IMR-90 (cell line): ENCODE measurements around the gene NAV1. TPM values are rescaled to one million over a fixed set of nuclear protein-coding genes. Genes with fewer than 3 reads are reported as not detected.

Source experiments
- ATAC-seq: fragments of 200-7000 bp; cut with Tn5 transposase; 2 replicates; pipeline ENCODE4 v1.9.1; 2020; ENCODE audit warnings: low read depth, mild to moderate bottlenecking, moderate library complexity
- BruUV-seq: library from RNA; stranded (reverse); fragments of 400-500 nt; replicated peaks from 2 replicates; lab custom pipeline; 2021; lab: Mats Ljungman, UMichigan
- CTCF ChIA-PET: fragments of 300-600 bp; formaldehyde crosslinking; extraction: SDS; loops from one replicate; lab custom pipeline; 2021; ENCODE audit warnings: antibody characterized with exemption; lab: Yijun Ruan, JAX
- POLR2A ChIA-PET: fragments of 300-600 bp; sonication (Branson Sonifier 250); formaldehyde crosslinking; loops from one replicate; lab custom pipeline; 2022; ENCODE audit warnings: antibody characterized with exemption; ENCODE audit not compliant: unreplicated experiment; lab: Charles Lee
- DNase-seq: peaks from one replicate; pipeline ENCODE4 v3.0.0; 2013
- H2AFZ ChIP-seq: replicated peaks from 2 replicates; pipeline ENCODE3; 2013; ENCODE audit warnings: low read length, mild to moderate bottlenecking; ENCODE audit not compliant: poor library complexity
- H2AK5ac ChIP-seq: 2 replicates; pipeline ENCODE4 v1.6.1; 2013; ENCODE audit warnings: low read depth, low read length, inconsistent platforms
- H2AK9ac ChIP-seq: replicated peaks from 2 replicates; pipeline ENCODE3; 2013; ENCODE audit warnings: mild to moderate bottlenecking, low read depth, low read length, moderate library complexity; ENCODE audit not compliant: poor library complexity
- H2BK120ac ChIP-seq: 2 replicates; pipeline ENCODE4 v1.6.1; 2013; ENCODE audit warnings: low read depth, low read length, inconsistent platforms
- H2BK15ac ChIP-seq: 3 replicates; pipeline ENCODE4 v1.6.1; 2013; ENCODE audit warnings: low read depth, low read length, inconsistent platforms
- H2BK20ac ChIP-seq: 2 replicates; pipeline ENCODE4 v1.6.1; 2013; ENCODE audit warnings: low read depth, mild to moderate bottlenecking, inconsistent platforms, low read length, moderate library complexity
- H2BK5ac ChIP-seq: 2 replicates; pipeline ENCODE4 v1.6.1; 2013; ENCODE audit warnings: mild to moderate bottlenecking, low read depth, low read length, inconsistent platforms; ENCODE audit not compliant: poor library complexity, severe bottlenecking
- H3K14ac ChIP-seq: replicated peaks from 2 replicates; pipeline ENCODE4 v1.6.1; 2013; ENCODE audit warnings: low read depth, low read length, inconsistent platforms
- H3K18ac ChIP-seq: 2 replicates; pipeline ENCODE4 v1.6.1; 2013; ENCODE audit warnings: low read depth, low read length, control low read depth
- H3K23ac ChIP-seq: 2 replicates; pipeline ENCODE4 v1.6.1; 2013; ENCODE audit warnings: low read depth, low read length, inconsistent platforms
- H3K27ac ChIP-seq: 2 replicates; pipeline ENCODE4 v1.5.1; 2013; ENCODE audit warnings: mild to moderate bottlenecking, control low read depth, low read length; ENCODE audit not compliant: insufficient read depth
- H3K27me3 ChIP-seq: 2 replicates; pipeline ENCODE4 v1.6.1; 2013; ENCODE audit warnings: low read length; ENCODE audit not compliant: control insufficient read depth, insufficient read depth
- H3K36me3 ChIP-seq: 2 replicates; pipeline ENCODE4 v1.6.1; 2013; ENCODE audit warnings: low read length, mixed read lengths; ENCODE audit not compliant: control insufficient read depth, insufficient read depth
- H3K4ac ChIP-seq: 2 replicates; pipeline ENCODE4 v1.6.1; 2013; ENCODE audit warnings: low read depth, low read length, inconsistent platforms
- H3K4me1 ChIP-seq: 2 replicates; pipeline ENCODE4 v1.6.1; 2013; ENCODE audit warnings: low read length, mixed read lengths; ENCODE audit not compliant: control insufficient read depth, insufficient read depth
- H3K4me2 ChIP-seq: 2 replicates; pipeline ENCODE4 v1.6.1; 2013; ENCODE audit warnings: low read depth, mild to moderate bottlenecking, control low read depth, low read length, moderate library complexity
- H3K4me3 ChIP-seq: 2 replicates; pipeline ENCODE4 v1.5.1; 2013; ENCODE audit warnings: low read depth, mild to moderate bottlenecking, control low read depth, low read length, moderate library complexity; ENCODE audit not compliant: insufficient read depth
- H3K56ac ChIP-seq: 2 replicates; pipeline ENCODE4 v1.6.1; 2013; ENCODE audit warnings: low read length, inconsistent platforms; ENCODE audit not compliant: insufficient read depth; ENCODE audit errors: extremely low read depth
- H3K79me1 ChIP-seq, 2 experiments: 2 replicates each; pipeline ENCODE4 v1.6.1; 2013; ENCODE audit warnings: low read length in 2 of 2, inconsistent platforms in 1 of 2, low read depth in 1 of 2
- H3K9ac ChIP-seq: 2 replicates; pipeline ENCODE4 v1.6.1; 2013; ENCODE audit warnings: low read depth, low read length, control low read depth
- H3K9me1 ChIP-seq: 2 replicates; pipeline ENCODE4 v1.6.1; 2013; ENCODE audit warnings: low read length, inconsistent platforms; ENCODE audit not compliant: insufficient read depth
- H3K9me3 ChIP-seq: 2 replicates; pipeline ENCODE4 v1.6.1; 2013; ENCODE audit warnings: low read length; ENCODE audit not compliant: control insufficient read depth, insufficient read depth
- H4K20me1 ChIP-seq: 2 replicates; pipeline ENCODE4 v1.6.1; 2013; ENCODE audit warnings: low read length, inconsistent platforms; ENCODE audit not compliant: insufficient read depth
- H4K5ac ChIP-seq: 2 replicates; pipeline ENCODE4 v1.6.1; 2013; ENCODE audit warnings: mild to moderate bottlenecking, low read depth, low read length, control low read depth
- H4K8ac ChIP-seq, 2 experiments: 2 replicates each; pipeline ENCODE4 v1.6.1; 2013; ENCODE audit warnings: low read depth in 2 of 2, low read length in 2 of 2, control low read depth in 1 of 2, inconsistent platforms in 1 of 2
- H4K91ac ChIP-seq: 2 replicates; pipeline ENCODE4 v1.6.1; 2013; ENCODE audit warnings: low read depth, low read length, inconsistent platforms; ENCODE audit not compliant: insufficient read depth
- BHLHE40 ChIP-seq: fragments of 150-350 bp; IDR thresholded peaks from 2 replicates; pipeline ENCODE4 v1.6.1; 2016; ENCODE audit warnings: mild to moderate bottlenecking, low read depth, low read length
- CEBPB ChIP-seq: IDR thresholded peaks from 2 replicates; pipeline ENCODE4 v1.6.1; 2012; ENCODE audit warnings: low read depth, low read length, improper control_type of control experiment
- CHD1 ChIP-seq: IDR thresholded peaks from 2 replicates; pipeline ENCODE4 v1.6.1; 2012; ENCODE audit warnings: low read depth, low read length, improper control_type of control experiment
- ELK1 ChIP-seq: fragments of 150-350 bp; IDR thresholded peaks from 2 replicates; pipeline ENCODE4 v1.6.1; 2016; ENCODE audit warnings: low read depth, mild to moderate bottlenecking, low read length, moderate library complexity, borderline replicate concordance
- FOS ChIP-seq: fragments of 150-350 bp; IDR thresholded peaks from 2 replicates; pipeline ENCODE4 v1.6.1; 2016; ENCODE audit warnings: low read depth, low read length
- MAFK ChIP-seq: IDR thresholded peaks from 2 replicates; pipeline ENCODE4 v1.6.1; 2012; ENCODE audit warnings: low read depth, low read length, improper control_type of control experiment
- MAZ ChIP-seq: IDR thresholded peaks from 2 replicates; pipeline ENCODE4 v1.6.1; 2012; ENCODE audit warnings: low read depth, mild to moderate bottlenecking, low read length, improper control_type of control experiment, moderate library complexity, borderline replicate concordance
- NFE2L2 ChIP-seq: fragments of 150-350 bp; IDR thresholded peaks from 2 replicates; pipeline ENCODE4 v1.6.1; 2016; ENCODE audit warnings: low read depth, mild to moderate bottlenecking, low read length
- POLR2A ChIP-seq: IDR thresholded peaks from 2 replicates; pipeline ENCODE4 v1.6.1; 2012; ENCODE audit warnings: mild to moderate bottlenecking, low read depth, low read length
- RAD21 ChIP-seq: IDR thresholded peaks from 2 replicates; pipeline ENCODE4 v1.6.1; 2012; ENCODE audit warnings: low read length, improper control_type of control experiment
- RCOR1 ChIP-seq: IDR thresholded peaks from 2 replicates; pipeline ENCODE4 v1.6.1; 2012; ENCODE audit warnings: mild to moderate bottlenecking, low read length, improper control_type of control experiment; ENCODE audit not compliant: insufficient replicate concordance
- RFX5 ChIP-seq: IDR thresholded peaks from 2 replicates; pipeline ENCODE4 v1.8.0; 2012; ENCODE audit warnings: low read depth, mild to moderate bottlenecking, low read length, moderate library complexity
- SMC3 ChIP-seq: fragments of 150-350 bp; IDR thresholded peaks from 2 replicates; pipeline ENCODE4 v1.6.1; 2016; ENCODE audit warnings: low read depth, mild to moderate bottlenecking, antibody characterized with exemption, low read length, moderate library complexity
- whole genome bisulfite sequencing, 2 experiments: methylation state at CpG; one replicate each; pipeline versions ENCODE4 v1.1.5 to v1.1.7; 2013; ENCODE audit warnings: missing lambda C conversion rate in 2 of 2; ENCODE audit not compliant: insufficient read length in 1 of 2; ENCODE audit errors: extremely low coverage in 2 of 2; 5-methylcytosine and 5-hydroxymethylcytosine counted together
- dilution Hi-C: fragments of 300-500 bp; cut with HindIII; formaldehyde crosslinking; loops from one replicate; pipeline ENCODE4 v1.14.3; 2018; ENCODE audit warnings: low sequenced_read_pairs; ENCODE audit not compliant: unreplicated experiment
- in situ Hi-C: fragments of 300-500 bp; cut with MboI; formaldehyde crosslinking; loops from 3 replicates; pipeline ENCODE4 v1.14.3; 2019; ENCODE audit warnings: low sequenced_read_pairs, inconsistent platforms, mixed read lengths
- intact Hi-C: fragments of 100-400 bp; cut with micrococcal nuclease; formaldehyde crosslinking; loops from 2 replicates; pipeline ENCODE4 v1.10.0; 2022
- polyA plus RNA-seq, 3 experiments: library from polyadenylated mRNA; depleted of rRNA; stranded (reverse); fragments of >200 nt; gene quantifications; 2 replicates each; pipeline ENCODE4 v1.2.3, GENCODE V29; 2012; ENCODE audit warnings: low replicate concordance in 1 of 3
- total RNA-seq: library from RNA; depleted of rRNA; stranded (reverse); fragments of >200 nt; gene quantifications from 2 replicates; pipeline ENCODE4 v1.2.3, GENCODE V29; 2012
- TF ChIP-seq, protein P1 (sequence below): conservative IDR thresholded peaks from 2 replicates; pipeline ENCODE4 v1.5.1; 2012; ENCODE audit warnings: mild to moderate bottlenecking, low read depth, low read length, improper control_type of control experiment
- TF ChIP-seq, protein P2 (sequence below): fragments of 150-350 bp; IDR thresholded peaks from 2 replicates; pipeline ENCODE4 v1.6.1; 2017; ENCODE audit warnings: mild to moderate bottlenecking, antibody characterized with exemption, low read length, low read depth

The NAV1 gene
- total and polyA plus RNA-seq, 2 of the 4 experiments (the other 2 are of a cell fraction), result 14.0 to 23.1 TPM

GRCh38 chr1:201501812-201502510 lies 37.0 kb upstream of the NAV1 start:
- Histone ChIP-seq H3K9me3 (no peaks in the 10 kb centered on the region), H3K9ac (peak overlapping the region; percentile 82), H3K4me2 (peak overlapping the region; percentile 19), H3K18ac (peak overlapping the region; percentile 86), H3K79me1 (peaks cover 0 to 54% of the 10 kb centered on the region in 2 experiments; a peak in 2 of 4 replicates), H4K91ac (peak overlapping the region; percentile 84), H2AK5ac (peak overlapping the region; percentile 88), H3K36me3 (peaks cover 41% of the 10 kb centered on the region), H3K4me3 (no peak overlapping the region), H2BK15ac (peak overlapping the region; percentile 62), H3K9me1 (peaks cover 47% of the 10 kb centered on the region), H3K23ac (peak overlapping the region; percentile 90; the same call in 1 of the 2 replicates), H4K20me1 (peaks cover 64% of the 10 kb centered on the region), H4K8ac (peak overlapping the region; percentile 48 to 80), H3K27ac (peak overlapping the region; percentile 94), H2BK120ac (peak overlapping the region; percentile 86), H3K27me3 (no peaks in the 10 kb centered on the region), H2BK5ac (peak overlapping the region; percentile 83), H3K14ac (peak overlapping the region; percentile 96), H2AK9ac (peak overlapping the region; percentile 6), H2AFZ (no peak overlapping the region), H2BK20ac (peak overlapping the region; percentile 73), H3K56ac (peak overlapping the region; percentile 16; the same call in 1 of the 2 replicates), H4K5ac (peak overlapping the region; percentile 58), H3K4ac (peak overlapping the region; percentile 97), H3K4me1 (peaks cover 42% of the 10 kb centered on the region)
- ATAC-seq, result no peak
- intact Hi-C loops (no loop called here), in situ Hi-C loops (no loop called here), dilution Hi-C loops (no loop called here)
- ChIA-PET POLR2A (interaction anchor here (1.8 to 3.0 kb wide), 2 partner anchors 12 to 40 kb away, joined by 8 read pairs; no protein-coding TSS in a partner anchor), CTCF (interaction anchor here (1.1 to 4.5 kb wide), 4 partner anchors 10 to 54 kb away, joined by 3 to 31 read pairs (median 6); no protein-coding TSS in a partner anchor)
- WGBS, 2 experiments, result no CpG with 5 or more reads among the region's 10 CpGs
- BruUV-seq, result no TSS peak
- no peak for DNase-seq
- TF ChIP-seq, protein P1, sequence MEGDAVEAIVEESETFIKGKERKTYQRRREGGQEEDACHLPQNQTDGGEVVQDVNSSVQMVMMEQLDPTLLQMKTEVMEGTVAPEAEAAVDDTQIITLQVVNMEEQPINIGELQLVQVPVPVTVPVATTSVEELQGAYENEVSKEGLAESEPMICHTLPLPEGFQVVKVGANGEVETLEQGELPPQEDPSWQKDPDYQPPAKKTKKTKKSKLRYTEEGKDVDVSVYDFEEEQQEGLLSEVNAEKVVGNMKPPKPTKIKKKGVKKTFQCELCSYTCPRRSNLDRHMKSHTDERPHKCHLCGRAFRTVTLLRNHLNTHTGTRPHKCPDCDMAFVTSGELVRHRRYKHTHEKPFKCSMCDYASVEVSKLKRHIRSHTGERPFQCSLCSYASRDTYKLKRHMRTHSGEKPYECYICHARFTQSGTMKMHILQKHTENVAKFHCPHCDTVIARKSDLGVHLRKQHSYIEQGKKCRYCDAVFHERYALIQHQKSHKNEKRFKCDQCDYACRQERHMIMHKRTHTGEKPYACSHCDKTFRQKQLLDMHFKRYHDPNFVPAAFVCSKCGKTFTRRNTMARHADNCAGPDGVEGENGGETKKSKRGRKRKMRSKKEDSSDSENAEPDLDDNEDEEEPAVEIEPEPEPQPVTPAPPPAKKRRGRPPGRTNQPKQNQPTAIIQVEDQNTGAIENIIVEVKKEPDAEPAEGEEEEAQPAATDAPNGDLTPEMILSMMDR, result no peak
- TF ChIP-seq RCOR1 (no peak), MAZ (no peak), CHD1 (no peak), RFX5 (no peak), FOS (no peak), RAD21 (no peak), ELK1 (no peak), CEBPB (no peak), BHLHE40 (no peak), POLR2A (no peak; the same call in 1 of the 2 replicates), SMC3 (no peak), NFE2L2 (no peak), MAFK (no peak)
- TF ChIP-seq, protein P2, sequence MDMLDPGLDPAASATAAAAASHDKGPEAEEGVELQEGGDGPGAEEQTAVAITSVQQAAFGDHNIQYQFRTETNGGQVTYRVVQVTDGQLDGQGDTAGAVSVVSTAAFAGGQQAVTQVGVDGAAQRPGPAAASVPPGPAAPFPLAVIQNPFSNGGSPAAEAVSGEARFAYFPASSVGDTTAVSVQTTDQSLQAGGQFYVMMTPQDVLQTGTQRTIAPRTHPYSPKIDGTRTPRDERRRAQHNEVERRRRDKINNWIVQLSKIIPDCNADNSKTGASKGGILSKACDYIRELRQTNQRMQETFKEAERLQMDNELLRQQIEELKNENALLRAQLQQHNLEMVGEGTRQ, result no peak
